K562 (cell line): ENCODE results near the gene SYNCRIP. TPM values are rescaled to one million over a fixed set of nuclear protein-coding genes. Genes with fewer than 3 reads are reported as not detected.

Experiments used
- ATAC-seq: fragments of 200-7000 bp; cut with Tn5 transposase; 3 replicates; pipeline ENCODE4 v1.9.1; 2020; ENCODE audit warnings: moderate library complexity
- BruUV-seq: library from RNA; stranded (reverse); fragments of 400-500 nt; replicated peaks from 2 replicates; lab custom pipeline; 2021; lab: Mats Ljungman, UMichigan
- CTCF ChIA-PET: fragments of 300-600 bp; formaldehyde crosslinking; extraction: SDS; loops from one replicate; lab custom pipeline; 2021; ENCODE audit warnings: low intra/inter-chr PET ratio; lab: Yijun Ruan, JAX
- POLR2A ChIA-PET: fragments of 300-600, 350-650 bp; sonication (Branson Sonifier 250); formaldehyde crosslinking; extraction: SDS; loops from one replicate; lab custom pipeline; 2021; ENCODE audit warnings: antibody characterized with exemption, inconsistent platforms; lab: Yijun Ruan, JAX
- DNase-seq, 4 experiments: peaks; one replicate each; pipeline versions ENCODE4 v3.0.0 to v3.0.0-alpha.2; 2011 to 2018; ENCODE audit warnings: low spot score in 3 of 4, mixed read lengths in 3 of 4; ENCODE audit errors: extremely low read depth in 1 of 4
- FAIRE-seq: peaks from 2 replicates; lab custom pipeline; 2011; peaks lifted over from hg19 to GRCh38; lab: Jason Lieb, UNC
- H2AFZ ChIP-seq: 2 replicates; pipeline ENCODE4 v1.6.0; 2011; ENCODE audit warnings: low read depth, low read length, control low read depth, inconsistent platforms
- H3K27ac ChIP-seq: fragments of 200-600 bp; 3 replicates; pipeline ENCODE4 v1.8.0; 2011; ENCODE audit warnings: low read depth, mild to moderate bottlenecking, control low read depth, inconsistent platforms, low read length, moderate library complexity, mixed read lengths; ENCODE audit errors: extremely low read depth
- H3K27me3 ChIP-seq, 2 experiments: fragments of 300-600 bp in 1 of 2; 2 replicates in 1 of 2; 3 replicates in 1 of 2; pipeline versions ENCODE4 v1.6.0 to v1.8.0; 2011; ENCODE audit warnings: inconsistent platforms in 2 of 2, low read length in 2 of 2, mild to moderate bottlenecking in 1 of 2, mixed read lengths in 1 of 2, moderate library complexity in 1 of 2; ENCODE audit not compliant: control insufficient read depth in 2 of 2, insufficient read depth in 2 of 2
- H3K36me3 ChIP-seq: fragments of 300-600 bp; 3 replicates; pipeline ENCODE4 v1.8.0; 2011; ENCODE audit warnings: mild to moderate bottlenecking, low read length, inconsistent platforms; ENCODE audit not compliant: control insufficient read depth, insufficient read depth
- H3K4me1 ChIP-seq, 2 experiments: fragments of 200-600 bp in 1 of 2; replicated peaks in 1 of 2; 2 replicates in 1 of 2; 3 replicates in 1 of 2; pipeline versions ENCODE4 v1.5.1 to v1.8.0; 2011; ENCODE audit warnings: inconsistent platforms in 2 of 2, low read length in 2 of 2, mild to moderate bottlenecking in 1 of 2, mixed read lengths in 1 of 2, moderate library complexity in 1 of 2; ENCODE audit not compliant: control insufficient read depth in 2 of 2, insufficient read depth in 2 of 2
- H3K4me2 ChIP-seq: 2 replicates; pipeline ENCODE4 v1.6.1; 2011; ENCODE audit warnings: low read length, control low read depth, inconsistent platforms, mixed read lengths; ENCODE audit not compliant: insufficient read depth
- H3K4me3 ChIP-seq: fragments of 200-600 bp; sonication (generic), shearing (Covaris generic); 2 replicates; pipeline ENCODE4 v1.5.1; 2016; ENCODE audit warnings: control low read depth, inconsistent platforms
- H3K79me2 ChIP-seq: fragments of 200-600 bp; 3 replicates; pipeline ENCODE4 v1.8.0; 2011; ENCODE audit warnings: low read length, inconsistent platforms; ENCODE audit not compliant: control insufficient read depth, insufficient read depth
- H3K9ac ChIP-seq, 2 experiments: 2 replicates each; pipeline versions ENCODE4 v1.6.0 to v1.6.1; 2011; ENCODE audit warnings: low read depth in 2 of 2, low read length in 2 of 2, control low read depth in 1 of 2, inconsistent platforms in 1 of 2, mild to moderate bottlenecking in 1 of 2, mixed read lengths in 1 of 2; ENCODE audit not compliant: insufficient read depth in 1 of 2
- H3K9me1 ChIP-seq: one replicate; pipeline ENCODE4 v1.6.0; 2011; ENCODE audit warnings: inconsistent platforms, mild to moderate bottlenecking, low read length, moderate library complexity; ENCODE audit not compliant: control insufficient read depth, insufficient read depth
- H3K9me3 ChIP-seq: replicated peaks from 2 replicates; pipeline ENCODE4 v1.5.1; 2011; ENCODE audit warnings: low read depth, low read length, inconsistent platforms; ENCODE audit not compliant: control insufficient read depth, insufficient read depth
- H4K20me1 ChIP-seq: replicated peaks from 2 replicates; pipeline ENCODE4 v1.6.1; 2011; ENCODE audit warnings: low read length, inconsistent platforms, mixed read lengths; ENCODE audit not compliant: control insufficient read depth, insufficient read depth
- ARID1B ChIP-seq: fragments of 450-650 bp; IDR thresholded peaks from 2 replicates; pipeline ENCODE4 v1.6.1; 2016; ENCODE audit warnings: antibody characterized with exemption, mild to moderate bottlenecking, inconsistent platforms
- ATF4 ChIP-seq: fragments of 450-650 bp; formaldehyde crosslinking; IDR thresholded peaks from 2 replicates; pipeline ENCODE4 v1.4.0; 2022; ENCODE audit warnings: mild to moderate bottlenecking, moderate library complexity
- HSF4 ChIP-seq: fragments of 250-450 bp; sonication (Bioruptor Pico); IDR thresholded peaks from 2 replicates; pipeline ENCODE4 v2.1.2; 2022; ENCODE audit warnings: mild to moderate bottlenecking, moderate library complexity, borderline replicate concordance
- KDM1A ChIP-seq, 2 experiments: fragments of 450-650 bp; IDR thresholded peaks; 2 replicates each; pipeline ENCODE4 v1.6.1; 2016; ENCODE audit warnings: mild to moderate bottlenecking in 2 of 2
- MEF2D ChIP-seq: conservative IDR thresholded peaks from 2 replicates; pipeline ENCODE4 v1.6.1; 2016; ENCODE audit warnings: low read depth, missing genetic modification characterization, missing compliant biosample characterization
- POLR2A ChIP-seq: fragments of 450-650 bp; conservative IDR thresholded peaks from 2 replicates; pipeline ENCODE4 v1.6.1; 2016
- TFAP4 ChIP-seq: sonication (generic); formaldehyde crosslinking; IDR thresholded peaks from 2 replicates; pipeline ENCODE4 v1.8.0; 2022; ENCODE audit warnings: missing genetic modification reagents, mild to moderate bottlenecking, moderate library complexity, borderline replicate concordance
- ZNF551 ChIP-seq: fragments of 250-450 bp; sonication (Bioruptor Pico); IDR thresholded peaks from 2 replicates; pipeline ENCODE4 v1.5.0; 2021; ENCODE audit warnings: mild to moderate bottlenecking, moderate library complexity
- ZZZ3 ChIP-seq: fragments of 450-650 bp; IDR thresholded peaks from 2 replicates; pipeline ENCODE4 v1.6.1; 2016; ENCODE audit warnings: antibody characterized with exemption, mild to moderate bottlenecking, moderate library complexity
- WGBS: fragments of 100-300 bp; shearing (Covaris generic); methylation state at CpG from one replicate; pipeline ENCODE4 v1.1.6; 2016; ENCODE audit warnings: low coverage, mixed read lengths; ENCODE audit not compliant: insufficient coverage; ENCODE audit errors: missing lambda C conversion rate; 5-methylcytosine and 5-hydroxymethylcytosine counted together
- in situ Hi-C: fragments of 300-500 bp; cut with MboI; formaldehyde crosslinking; loops from 4 replicates; pipeline ENCODE4 v1.15.0; 2018; ENCODE audit warnings: inconsistent platforms, mixed read lengths
- intact Hi-C: fragments of 100-400 bp; cut with micrococcal nuclease; formaldehyde crosslinking; loops from 2 replicates; pipeline ENCODE4 v1.14.2; 2022
- polyA plus RNA-seq, 8 experiments: library from polyadenylated mRNA; depleted of rRNA in 4 of 8; stranded (reverse) in 5 of 8; unstranded in 3 of 8; fragments of >200 nt; fragmentation: Nextera tagmentation in 2 of 8; fragmentation: Illumina TruSeq in 1 of 8; extraction: Ambion mirVana in 2 of 8; extraction: Trizol in 1 of 8; gene quantifications; 2 replicates each; pipeline versions ENCODE4 v1.2.1 to v1.2.3, GENCODE V29; 2011 to 2014; ENCODE audit warnings: inconsistent platforms in 1 of 8, missing spikeins in 1 of 8
- total RNA-seq, 7 experiments: library from RNA; depleted of rRNA in 6 of 7; stranded (reverse); fragments of >200 nt in 6 of 7; fragmentation: Illumina TruSeq in 2 of 7; extraction: Trizol in 2 of 7; gene quantifications; 2 replicates each; pipeline versions ENCODE4 v1.2.1 to v1.2.3, GENCODE V29; 2011 to 2021; ENCODE audit warnings: low replicate concordance in 1 of 7
- TF ChIP-seq, protein P1 (sequence below): sonication (generic); formaldehyde crosslinking; IDR thresholded peaks from 2 replicates; pipeline ENCODE4 v1.8.1; 2023; ENCODE audit warnings: mild to moderate bottlenecking, missing genetic modification reagents
- TF ChIP-seq, protein P2 (sequence below): sonication (generic); formaldehyde crosslinking; IDR thresholded peaks from 2 replicates; pipeline ENCODE4 v1.8.0; 2023; ENCODE audit warnings: mild to moderate bottlenecking, missing genetic modification reagents
- TF ChIP-seq, protein P3 (sequence below): fragments of 250-450 bp; sonication (Bioruptor Pico); IDR thresholded peaks from 2 replicates; pipeline ENCODE4 v1.9.0; 2021; ENCODE audit warnings: mild to moderate bottlenecking

SYNCRIP gene
- total and polyA plus RNA-seq, 9 of the 15 experiments (the other 6 are each of a cell fraction or from before 2014, with no cell fraction given), result 46.5 to 295 (median 140) TPM

- no TSS peak for BruUV-seq
- Histone ChIP-seq H3K9ac (peak overlapping the region; percentile 61 to 94; a peak in 3 of 4 replicates), H3K36me3 (peaks cover 46% of the 10 kb centered on the region), H3K4me3 (peak overlapping the region; percentile 63; the same call in 1 of the 2 replicates), H3K9me3 (no peaks in the 10 kb centered on the region), H3K27ac (peak overlapping the region; percentile 21; the same call in 1 of the 3 replicates), H3K79me2 (peaks cover 63% of the 10 kb centered on the region), H4K20me1 (peaks cover 39% of the 10 kb centered on the region), H3K9me1 (no peaks in the 10 kb centered on the region), H3K27me3 (no peaks in the 10 kb centered on the region), H2AFZ (no peak overlapping the region), H3K4me2 (peak overlapping the region; percentile 91), H3K4me1 (peaks cover 5 to 14% of the 10 kb centered on the region in 2 experiments; a peak in 3 of 5 replicates)
- DNase-seq (peak in 1 of 4 experiments; percentile 65), FAIRE-seq (no peak), ATAC-seq (peak; percentile 1)
- WGBS, result 21% methylated on average over 4 of the region's 4 CpGs
- in situ Hi-C loops (loop anchor here (5.0 kb wide), 1 partner anchor 33 kb away; the partner anchor contains the start of gene SYNCRIP), intact Hi-C loops (loop anchor here (5.0 kb wide), 1 partner anchor 83 kb away; the partner anchor contains the start of gene SNX14)
- CTCF ChIA-PET, result interaction anchor here (0.6 kb wide), 1 partner anchor 25 kb away, joined by 7 read pairs; no protein-coding TSS in a partner anchor
- POLR2A ChIA-PET, result interaction anchor here (0.8 to 8.4 kb wide), 11 partner anchors 11 to 192 kb away, joined by 3 to 188 read pairs (median 4); partner anchors contain the start of gene SYNCRIP
- TF ChIP-seq ZZZ3 (no peak), HSF4 (no peak), ATF4 (CRISPR knock-in tag) (no peak), MEF2D (0 out of 2 replicates have a peak, but pooled peaks have one; percentile 27), KDM1A (IDR thresholded peaks at IDR 0.05) (peak in 1 of 2 experiments; percentile 52; a peak in 2 of 4 replicates), POLR2A (peak; percentile 61; the same call in 1 of the 2 replicates), ZNF551 (CRISPR knock-in tag) (peak; percentile 23; the same call in 1 of the 2 replicates), TFAP4 (CRISPR knock-in tag) (0 out of 2 replicates have a peak, but pooled peaks have one; percentile 31), ARID1B (peak; percentile 33; the same call in 1 of the 2 replicates)
- TF ChIP-seq, protein P1, sequence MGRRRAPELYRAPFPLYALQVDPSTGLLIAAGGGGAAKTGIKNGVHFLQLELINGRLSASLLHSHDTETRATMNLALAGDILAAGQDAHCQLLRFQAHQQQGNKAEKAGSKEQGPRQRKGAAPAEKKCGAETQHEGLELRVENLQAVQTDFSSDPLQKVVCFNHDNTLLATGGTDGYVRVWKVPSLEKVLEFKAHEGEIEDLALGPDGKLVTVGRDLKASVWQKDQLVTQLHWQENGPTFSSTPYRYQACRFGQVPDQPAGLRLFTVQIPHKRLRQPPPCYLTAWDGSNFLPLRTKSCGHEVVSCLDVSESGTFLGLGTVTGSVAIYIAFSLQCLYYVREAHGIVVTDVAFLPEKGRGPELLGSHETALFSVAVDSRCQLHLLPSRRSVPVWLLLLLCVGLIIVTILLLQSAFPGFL (CRISPR knock-in tag), result 0 out of 2 replicates have a peak, but pooled peaks have one; percentile 80
- TF ChIP-seq, protein P2, sequence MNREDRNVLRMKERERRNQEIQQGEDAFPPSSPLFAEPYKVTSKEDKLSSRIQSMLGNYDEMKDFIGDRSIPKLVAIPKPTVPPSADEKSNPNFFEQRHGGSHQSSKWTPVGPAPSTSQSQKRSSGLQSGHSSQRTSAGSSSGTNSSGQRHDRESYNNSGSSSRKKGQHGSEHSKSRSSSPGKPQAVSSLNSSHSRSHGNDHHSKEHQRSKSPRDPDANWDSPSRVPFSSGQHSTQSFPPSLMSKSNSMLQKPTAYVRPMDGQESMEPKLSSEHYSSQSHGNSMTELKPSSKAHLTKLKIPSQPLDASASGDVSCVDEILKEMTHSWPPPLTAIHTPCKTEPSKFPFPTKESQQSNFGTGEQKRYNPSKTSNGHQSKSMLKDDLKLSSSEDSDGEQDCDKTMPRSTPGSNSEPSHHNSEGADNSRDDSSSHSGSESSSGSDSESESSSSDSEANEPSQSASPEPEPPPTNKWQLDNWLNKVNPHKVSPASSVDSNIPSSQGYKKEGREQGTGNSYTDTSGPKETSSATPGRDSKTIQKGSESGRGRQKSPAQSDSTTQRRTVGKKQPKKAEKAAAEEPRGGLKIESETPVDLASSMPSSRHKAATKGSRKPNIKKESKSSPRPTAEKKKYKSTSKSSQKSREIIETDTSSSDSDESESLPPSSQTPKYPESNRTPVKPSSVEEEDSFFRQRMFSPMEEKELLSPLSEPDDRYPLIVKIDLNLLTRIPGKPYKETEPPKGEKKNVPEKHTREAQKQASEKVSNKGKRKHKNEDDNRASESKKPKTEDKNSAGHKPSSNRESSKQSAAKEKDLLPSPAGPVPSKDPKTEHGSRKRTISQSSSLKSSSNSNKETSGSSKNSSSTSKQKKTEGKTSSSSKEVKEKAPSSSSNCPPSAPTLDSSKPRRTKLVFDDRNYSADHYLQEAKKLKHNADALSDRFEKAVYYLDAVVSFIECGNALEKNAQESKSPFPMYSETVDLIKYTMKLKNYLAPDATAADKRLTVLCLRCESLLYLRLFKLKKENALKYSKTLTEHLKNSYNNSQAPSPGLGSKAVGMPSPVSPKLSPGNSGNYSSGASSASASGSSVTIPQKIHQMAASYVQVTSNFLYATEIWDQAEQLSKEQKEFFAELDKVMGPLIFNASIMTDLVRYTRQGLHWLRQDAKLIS, result peak; percentile 58; the same call in 1 of the 2 replicates
- TF ChIP-seq, protein P3, sequence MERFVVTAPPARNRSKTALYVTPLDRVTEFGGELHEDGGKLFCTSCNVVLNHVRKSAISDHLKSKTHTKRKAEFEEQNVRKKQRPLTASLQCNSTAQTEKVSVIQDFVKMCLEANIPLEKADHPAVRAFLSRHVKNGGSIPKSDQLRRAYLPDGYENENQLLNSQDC (CRISPR knock-in tag), result no peak
These were observed 32.5 kb upstream of the SYNCRIP start for GRCh38 chr6:85675030-85675819.
